ENCODE measurements around the gene CGNL1. TPM values are rescaled to one million over a fixed set of nuclear protein-coding genes. Genes with fewer than 3 reads are reported as not detected.

The CGNL1 gene
- polyA plus RNA-seq, 1 of the 3 experiments (the other 2 are of a cell fraction), result 0.23 TPM

- peak; percentile 24 for DNase-seq
- Histone ChIP-seq H3K9me2 (no peaks in the 10 kb centered on the region), H3K36me3 (replicated peaks in 1 of 2; ENCODE audit: control insufficient read depth in 1 of 2, insufficient read depth in 2 of 2, low read length in 1 of 2) (no peaks in the 10 kb centered on the region), H3K9ac (no peak overlapping the region), H3F3A (replicated peaks; ENCODE audit: insufficient read depth) (no peaks in the 10 kb centered on the region), H3K27me3 (ENCODE audit: insufficient read depth) (no peaks in the 10 kb centered on the region), H3K27ac (ENCODE audit: low read depth in 2 of 2, low read length in 1 of 2) (no peak overlapping the region), H3K9me3 (no peaks in the 10 kb centered on the region), H3K79me2 (ENCODE audit: insufficient read depth) (no peaks in the 10 kb centered on the region), H3K4me1 (ENCODE audit: control insufficient read depth in 1 of 2, insufficient read depth in 2 of 2, low read depth in 1 of 2, low read length in 1 of 2) (peaks cover 0 to 4% of the 10 kb centered on the region in 2 experiments; a peak in 2 of 4 replicates), H3K4me2 (no peak overlapping the region), H4K20me1 (ENCODE audit: insufficient read depth) (no peaks in the 10 kb centered on the region), H2AFZ (ENCODE audit: low read depth) (no peak overlapping the region), H3K4me3 (ENCODE audit: low read depth in 2 of 2, low read length in 1 of 2) (no peak overlapping the region)
- ChIA-PET POLR2A (interaction anchor here (0.9 kb wide), 1 partner anchor 182 kb away, joined by 5 read pairs; no protein-coding TSS in a partner anchor), CTCF (interaction anchor here (1.0 to 16.0 kb wide), 8 partner anchors 10 to 855 kb away, joined by 3 to 447 read pairs (median 3); no protein-coding TSS in a partner anchor)
- 92% methylated on average over 5 of the region's 5 CpGs for WGBS (ENCODE audit: low lambda C conversion rate)
- peak; percentile 47 for TF ChIP-seq RAD21 (IDR thresholded peaks at IDR 0.05; ENCODE audit: low read length)
- TF ChIP-seq, protein P1, sequence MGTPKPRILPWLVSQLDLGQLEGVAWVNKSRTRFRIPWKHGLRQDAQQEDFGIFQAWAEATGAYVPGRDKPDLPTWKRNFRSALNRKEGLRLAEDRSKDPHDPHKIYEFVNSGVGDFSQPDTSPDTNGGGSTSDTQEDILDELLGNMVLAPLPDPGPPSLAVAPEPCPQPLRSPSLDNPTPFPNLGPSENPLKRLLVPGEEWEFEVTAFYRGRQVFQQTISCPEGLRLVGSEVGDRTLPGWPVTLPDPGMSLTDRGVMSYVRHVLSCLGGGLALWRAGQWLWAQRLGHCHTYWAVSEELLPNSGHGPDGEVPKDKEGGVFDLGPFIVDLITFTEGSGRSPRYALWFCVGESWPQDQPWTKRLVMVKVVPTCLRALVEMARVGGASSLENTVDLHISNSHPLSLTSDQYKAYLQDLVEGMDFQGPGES (IDR thresholded peaks at IDR 0.05; ENCODE audit: low read depth, low read length), result no peak
Measured at GRCh38 chr15:57345584-57345983, 30.7 kb upstream of the CGNL1 start.

DNA sequence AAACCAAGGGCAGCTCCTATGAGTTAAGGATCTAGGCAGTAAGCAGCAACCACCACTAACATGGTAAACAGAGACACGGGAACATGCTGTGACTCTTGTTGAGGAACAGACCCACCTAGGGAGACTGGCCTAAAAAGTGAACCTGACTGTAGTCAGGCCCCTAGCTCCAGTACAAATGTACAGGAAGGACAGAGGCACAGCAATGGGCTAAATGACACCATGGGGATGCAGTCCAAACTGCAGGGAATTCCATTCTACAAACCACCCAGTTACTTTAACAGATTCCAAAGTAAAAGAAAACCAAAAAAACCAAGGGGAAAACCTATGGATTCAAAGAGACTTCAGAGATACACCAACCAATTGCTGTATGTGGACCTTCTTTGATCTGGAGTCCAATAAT is 28.2 kb upstream of the CGNL1 start:
- CTCF ChIA-PET, result interaction anchor here (1.9 to 16.0 kb wide), 2 partner anchors 177 to 194 kb away, joined by 10 to 447 read pairs; no protein-coding TSS in a partner anchor
- H3K4me2 ChIP-seq, result no peak overlapping the region
- H3K36me3 ChIP-seq (replicated peaks in 1 of 2; ENCODE audit: control insufficient read depth in 1 of 2, insufficient read depth in 2 of 2, low read length in 1 of 2), result no peaks in the 10 kb centered on the region
- TF ChIP-seq RFX5 (IDR thresholded peaks at IDR 0.05; ENCODE audit: low read length), result no peak
- no peak for TF ChIP-seq POLR2AphosphoS5 (IDR thresholded peaks at IDR 0.05; ENCODE audit: low read depth, low read length)
- TF ChIP-seq, protein P1 (IDR thresholded peaks at IDR 0.05; ENCODE audit: low read depth, low read length), result no peak
- no peak for TF ChIP-seq FOXJ3 (CRISPR knock-in tag; IDR thresholded peaks at IDR 0.05)
- TF ChIP-seq JUND (IDR thresholded peaks at IDR 0.05), result no peak
- TF ChIP-seq NRF1 (IDR thresholded peaks at IDR 0.05; ENCODE audit: low read depth, low read length), result no peak
- no peak for TF ChIP-seq SIN3A (IDR thresholded peaks at IDR 0.05; ENCODE audit: borderline replicate concordance, low read depth, low read length)
- no peak for TF ChIP-seq GATA2 (CRISPR knock-in tag; IDR thresholded peaks at IDR 0.05)
- TF ChIP-seq MXI1 (IDR thresholded peaks at IDR 0.05; ENCODE audit: low read depth, low read length), result no peak
- TF ChIP-seq ELF1 (IDR thresholded peaks at IDR 0.05), result no peak
- no peak for TF ChIP-seq REST (IDR thresholded peaks at IDR 0.05; ENCODE audit: low read depth, low read length)
- TF ChIP-seq TAF1 (IDR thresholded peaks at IDR 0.05; ENCODE audit: borderline replicate concordance, low read depth, low read length), result no peak
- no peak for TF ChIP-seq FOSL2 (IDR thresholded peaks at IDR 0.05; ENCODE audit: borderline replicate concordance, low read depth)
- no peak for TF ChIP-seq USF2 (IDR thresholded peaks at IDR 0.05; ENCODE audit: borderline replicate concordance, low read depth, low read length)
- TF ChIP-seq EZH2phosphoT487 (IDR thresholded peaks at IDR 0.05; ENCODE audit: borderline replicate concordance, low read depth), result no peak
- TF ChIP-seq RAD21 (IDR thresholded peaks at IDR 0.05; ENCODE audit: low read length), result no peak
- no peak for TF ChIP-seq MEF2A (IDR thresholded peaks at IDR 0.05; ENCODE audit: borderline replicate concordance, low read depth)
- TF ChIP-seq RCOR1 (IDR thresholded peaks at IDR 0.05; ENCODE audit: low read length), result no peak
- H3K27ac ChIP-seq (ENCODE audit: low read depth in 2 of 2, low read length in 1 of 2), result no peak overlapping the region
- no peak overlapping the region for H2AFZ ChIP-seq (ENCODE audit: low read depth)
- H3F3A ChIP-seq (replicated peaks; ENCODE audit: insufficient read depth), result no peaks in the 10 kb centered on the region
- H3K4me1 ChIP-seq (ENCODE audit: control insufficient read depth in 1 of 2, insufficient read depth in 2 of 2, low read depth in 1 of 2, low read length in 1 of 2), result no peaks in the 10 kb centered on the region; a peak in 1 of 4 replicates
- no peaks in the 10 kb centered on the region for H3K27me3 ChIP-seq (ENCODE audit: insufficient read depth)
- no peak overlapping the region for H3K4me3 ChIP-seq (ENCODE audit: low read depth in 2 of 2, low read length in 1 of 2)
- no peaks in the 10 kb centered on the region for H3K9me3 ChIP-seq
- H4K20me1 ChIP-seq (ENCODE audit: insufficient read depth), result no peaks in the 10 kb centered on the region
- 67% methylated on average over 1 of the region's 1 CpG for WGBS (ENCODE audit: low lambda C conversion rate)
- no peak overlapping the region for H3K9ac ChIP-seq
- POLR2A ChIA-PET, result no interaction called here
- DNase-seq, result no peak
- no peaks in the 10 kb centered on the region for H3K9me2 ChIP-seq
- H3K79me2 ChIP-seq (ENCODE audit: insufficient read depth), result no peaks in the 10 kb centered on the region
